Natural killer cell (primary cell): ENCODE measurements around the gene NAA40. TPM values are rescaled to one million over a fixed set of nuclear protein-coding genes. Genes with fewer than 3 reads are reported as not detected.
A peak's percentile ranks its signal among the peaks of the same experiment; 100 is the strongest.

ENCODE experiments used
- ATAC-seq, 3 donors: fragments of 150-1000 bp in 2 of 3; fragments of 200-7000 bp in 1 of 3; cut with Tn5 transposase; 1 replicate in 1 of 3; 2 replicates in 2 of 3; pipeline ENCODE4 v1.10.0; 2021; ENCODE audit warnings: mild to moderate bottlenecking in 2 of 3, moderate library complexity in 2 of 3
- DNase-seq, 2 donors: peaks; one replicate each; pipeline versions ENCODE4 v3.0.0 to v3.0.0-alpha.2; 2013 to 2021; ENCODE audit warnings: mixed read lengths in 1 of 2
- H3K27ac ChIP-seq: one replicate; pipeline ENCODE4 v1.5.1; 2013; ENCODE audit warnings: mild to moderate bottlenecking, low read length
- H3K27me3 ChIP-seq: one replicate; pipeline ENCODE4 v1.6.1; 2013; ENCODE audit warnings: low read length; ENCODE audit not compliant: control insufficient read depth, insufficient read depth
- H3K36me3 ChIP-seq: one replicate; pipeline ENCODE4 v1.6.1; 2013; ENCODE audit warnings: low read length; ENCODE audit not compliant: control insufficient read depth, insufficient read depth
- H3K4me1 ChIP-seq: one replicate; pipeline ENCODE4 v1.6.1; 2013; ENCODE audit warnings: low read length; ENCODE audit not compliant: control insufficient read depth, insufficient read depth
- H3K4me3 ChIP-seq: one replicate; pipeline ENCODE4 v1.5.1; 2013; ENCODE audit warnings: low read length
- H3K9me3 ChIP-seq: one replicate; pipeline ENCODE4 v1.6.1; 2013; ENCODE audit warnings: low read length; ENCODE audit not compliant: control insufficient read depth, insufficient read depth
- H3K27ac Mint-ChIP-seq, 2 donors: one replicate each; pipeline ENCODE4 v1.8.0; 2022; ENCODE audit warnings: mild to moderate bottlenecking in 2 of 2, mixed read lengths in 2 of 2, moderate library complexity in 1 of 2
- H3K27me3 Mint-ChIP-seq, 2 donors: one replicate each; pipeline ENCODE4 v1.8.0; 2022; ENCODE audit warnings: low read depth in 2 of 2, mixed read lengths in 2 of 2
- H3K36me3 Mint-ChIP-seq: one replicate; pipeline ENCODE4 v1.8.0; 2022; ENCODE audit warnings: mixed read lengths
- H3K4me1 Mint-ChIP-seq, 2 donors: one replicate each; pipeline ENCODE4 v1.8.0; 2022; ENCODE audit warnings: mixed read lengths in 2 of 2
- H3K4me3 Mint-ChIP-seq: one replicate; pipeline ENCODE4 v1.8.0; 2022; ENCODE audit warnings: mild to moderate bottlenecking, moderate library complexity, mixed read lengths
- H3K9me3 Mint-ChIP-seq, 2 donors: one replicate each; pipeline ENCODE4 v1.8.0; 2022; ENCODE audit warnings: mixed read lengths in 2 of 2
- WGBS: methylation state at CpG from one replicate; pipeline ENCODE4 v1.1.7; 2013; ENCODE audit warnings: missing lambda C conversion rate; ENCODE audit not compliant: insufficient coverage; 5-methylcytosine and 5-hydroxymethylcytosine counted together
- intact Hi-C: fragments of 100-400 bp; cut with micrococcal nuclease; formaldehyde crosslinking; loops from one replicate; pipeline ENCODE4 v1.14.2; 2022
- total RNA-seq, 4 donors: library from RNA; stranded (reverse); fragments of 120-200 nt in 1 of 4; gene quantifications; one replicate each; pipeline versions ENCODE4 v1.2.3 to v1.2.4, GENCODE V29; 2013 to 2022
- TF ChIP-seq, protein P1 (sequence below): fragments of 200-600 bp; IDR thresholded peaks from one replicate; pipeline ENCODE4 v1.8.0; 2022; ENCODE audit warnings: antibody characterized with exemption

NAA40 gene
- total RNA-seq, 3 donors from 2014 or later (not counting 1 experiment from before 2014, with no cell fraction given) = 44.8 to 72.1 (median 57.4) TPM

GRCh38 chr11:63939397-63939891 is 642 bp downstream of the NAA40 start:
- Mint-ChIP-seq H3K4me3 (peak overlapping the region; percentile 89), H3K4me1 (peaks cover 30 to 31% of the 10 kb centered on the region in 2 donors), H3K9me3 (no peaks in the 10 kb centered on the region), H3K27me3 (no peaks in the 10 kb centered on the region), H3K36me3 (no peaks in the 10 kb centered on the region), H3K27ac (peak overlapping the region; percentile 83 to 91)
- Histone ChIP-seq H3K36me3 (no peaks in the 10 kb centered on the region), H3K4me3 (peak overlapping the region; percentile 66), H3K27ac (peak overlapping the region; percentile 65), H3K9me3 (no peaks in the 10 kb centered on the region), H3K27me3 (no peaks in the 10 kb centered on the region), H3K4me1 (peaks cover 19% of the 10 kb centered on the region)
- TF ChIP-seq, protein P1, sequence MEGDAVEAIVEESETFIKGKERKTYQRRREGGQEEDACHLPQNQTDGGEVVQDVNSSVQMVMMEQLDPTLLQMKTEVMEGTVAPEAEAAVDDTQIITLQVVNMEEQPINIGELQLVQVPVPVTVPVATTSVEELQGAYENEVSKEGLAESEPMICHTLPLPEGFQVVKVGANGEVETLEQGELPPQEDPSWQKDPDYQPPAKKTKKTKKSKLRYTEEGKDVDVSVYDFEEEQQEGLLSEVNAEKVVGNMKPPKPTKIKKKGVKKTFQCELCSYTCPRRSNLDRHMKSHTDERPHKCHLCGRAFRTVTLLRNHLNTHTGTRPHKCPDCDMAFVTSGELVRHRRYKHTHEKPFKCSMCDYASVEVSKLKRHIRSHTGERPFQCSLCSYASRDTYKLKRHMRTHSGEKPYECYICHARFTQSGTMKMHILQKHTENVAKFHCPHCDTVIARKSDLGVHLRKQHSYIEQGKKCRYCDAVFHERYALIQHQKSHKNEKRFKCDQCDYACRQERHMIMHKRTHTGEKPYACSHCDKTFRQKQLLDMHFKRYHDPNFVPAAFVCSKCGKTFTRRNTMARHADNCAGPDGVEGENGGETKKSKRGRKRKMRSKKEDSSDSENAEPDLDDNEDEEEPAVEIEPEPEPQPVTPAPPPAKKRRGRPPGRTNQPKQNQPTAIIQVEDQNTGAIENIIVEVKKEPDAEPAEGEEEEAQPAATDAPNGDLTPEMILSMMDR = no peak
- DNase-seq (no peak), ATAC-seq (no peak)
- intact Hi-C loops = loop anchor here (2.0 to 5.0 kb wide), 3 partner anchors 51 to 101 kb away; partner anchors contain the start of gene MARK2
- WGBS = 5% methylated on average over 26 of the region's 26 CpGs

DNA sequence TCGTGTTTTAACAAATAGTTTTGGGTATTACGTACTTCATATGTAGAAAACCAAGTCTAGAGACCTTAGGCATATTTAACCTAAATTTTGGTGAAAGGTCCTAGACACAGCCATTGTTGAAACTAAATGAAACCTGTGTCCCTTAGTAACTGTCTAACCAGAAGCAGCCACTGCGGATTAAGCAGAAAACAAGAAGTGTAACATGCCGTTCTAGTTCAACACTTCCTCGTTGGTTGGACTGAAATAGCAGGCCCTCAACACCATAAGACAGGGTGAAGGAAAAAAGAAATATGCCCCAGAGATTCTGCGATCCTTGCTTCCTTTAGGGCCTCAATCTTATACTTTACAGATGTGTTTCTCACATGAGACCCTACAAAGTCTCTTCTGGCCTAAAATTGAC is 2.0 kb downstream of the NAA40 start:
- H3K4me1 ChIP-seq = peaks cover 22% of the 10 kb centered on the region
- no peaks in the 10 kb centered on the region for H3K36me3 ChIP-seq
- TF ChIP-seq, protein P1 = no peak
- DNase-seq (no peak), ATAC-seq (no peak)
- Mint-ChIP-seq H3K27ac (peak overlapping the region; percentile 71 to 83), H3K4me3 (peak overlapping the region; percentile 89), H3K4me1 (peaks cover 30 to 31% of the 10 kb centered on the region in 2 donors), H3K27me3 (no peaks in the 10 kb centered on the region), H3K9me3 (no peaks in the 10 kb centered on the region), H3K36me3 (no peaks in the 10 kb centered on the region)
- intact Hi-C loops = no loop called here
- no peak overlapping the region for H3K4me3 ChIP-seq
- peak overlapping the region; percentile 31 for H3K27ac ChIP-seq
- H3K27me3 ChIP-seq = no peaks in the 10 kb centered on the region
- 51% methylated on average over 6 of the region's 6 CpGs for WGBS
- no peaks in the 10 kb centered on the region for H3K9me3 ChIP-seq

DNA sequence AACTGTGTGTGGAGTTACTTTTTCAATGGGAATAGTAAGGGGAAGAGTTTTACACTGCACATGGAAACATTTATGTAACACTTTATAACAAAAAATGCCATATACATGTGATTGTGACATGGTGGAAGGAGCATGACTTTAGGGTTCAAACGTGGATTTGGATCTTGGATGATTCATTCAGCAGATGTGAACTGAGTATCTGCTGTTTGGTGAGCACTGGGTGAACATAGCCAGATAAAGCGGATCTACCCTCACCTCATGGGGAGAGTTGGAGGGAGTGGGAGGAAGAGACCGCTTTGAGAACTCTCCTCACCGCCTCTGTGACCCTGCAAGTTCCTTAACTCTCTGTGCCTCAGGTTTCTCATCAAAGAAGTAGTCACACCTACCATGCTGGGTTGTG is 3.1 kb downstream of the NAA40 start:
- peak overlapping the region in 1 of 2 donors; percentile 71 for H3K27ac Mint-ChIP-seq
- no peak overlapping the region for H3K27ac ChIP-seq
- no peak overlapping the region for H3K4me3 Mint-ChIP-seq
- H3K27me3 Mint-ChIP-seq = no peaks in the 10 kb centered on the region
- no peaks in the 10 kb centered on the region for H3K9me3 Mint-ChIP-seq
- no peak for DNase-seq
- H3K4me1 ChIP-seq = peaks cover 27% of the 10 kb centered on the region
- no peaks in the 10 kb centered on the region for H3K9me3 ChIP-seq
- TF ChIP-seq, protein P1 = no peak
- no peaks in the 10 kb centered on the region for H3K36me3 Mint-ChIP-seq
- H3K4me1 Mint-ChIP-seq = peaks cover 30 to 31% of the 10 kb centered on the region in 2 donors
- H3K36me3 ChIP-seq = peaks cover 10% of the 10 kb centered on the region
- intact Hi-C loops = no loop called here
- no peak for ATAC-seq
- H3K4me3 ChIP-seq = no peak overlapping the region
- no peaks in the 10 kb centered on the region for H3K27me3 ChIP-seq
- 86% methylated on average over 2 of the region's 4 CpGs for WGBS

DNA sequence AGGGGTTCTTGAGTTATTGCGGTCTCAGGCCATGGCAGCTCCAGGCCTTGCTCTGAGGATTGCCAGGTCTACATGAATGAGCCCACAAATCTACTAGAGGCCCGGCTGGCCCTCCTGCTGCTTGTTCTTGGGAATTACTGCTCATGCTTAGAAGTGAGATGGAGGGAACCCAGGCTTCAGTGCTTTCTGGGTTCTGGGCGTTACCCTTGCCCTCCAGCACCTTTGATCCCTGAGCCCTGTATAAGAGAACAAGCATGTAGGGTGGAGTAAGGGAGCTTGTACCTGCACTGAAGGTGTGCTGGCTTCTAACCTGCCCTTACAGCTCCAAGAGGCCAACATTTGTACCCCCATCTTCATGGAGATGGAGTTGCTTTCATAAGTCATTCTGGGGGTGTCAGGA is 4.0 kb downstream of the NAA40 start:
- H3K9me3 ChIP-seq = no peaks in the 10 kb centered on the region
- ATAC-seq (no peak), DNase-seq (no peak)
- peaks cover 10% of the 10 kb centered on the region for H3K36me3 ChIP-seq
- peaks cover 25% of the 10 kb centered on the region for H3K4me1 ChIP-seq
- intact Hi-C loops = no loop called here
- H3K4me3 ChIP-seq = no peak overlapping the region
- TF ChIP-seq, protein P1 = no peak
- no peaks in the 10 kb centered on the region for H3K27me3 ChIP-seq
- Mint-ChIP-seq H3K27ac (no peak overlapping the region), H3K4me3 (no peak overlapping the region), H3K27me3 (no peaks in the 10 kb centered on the region), H3K36me3 (no peaks in the 10 kb centered on the region), H3K4me1 (peaks cover 26 to 28% of the 10 kb centered on the region in 2 donors), H3K9me3 (no peaks in the 10 kb centered on the region)
- no peak overlapping the region for H3K27ac ChIP-seq
- 97% methylated on average over 3 of the region's 3 CpGs for whole genome bisulfite sequencing
